ENCODE data around the gene TXK.

TXK gene

DNA sequence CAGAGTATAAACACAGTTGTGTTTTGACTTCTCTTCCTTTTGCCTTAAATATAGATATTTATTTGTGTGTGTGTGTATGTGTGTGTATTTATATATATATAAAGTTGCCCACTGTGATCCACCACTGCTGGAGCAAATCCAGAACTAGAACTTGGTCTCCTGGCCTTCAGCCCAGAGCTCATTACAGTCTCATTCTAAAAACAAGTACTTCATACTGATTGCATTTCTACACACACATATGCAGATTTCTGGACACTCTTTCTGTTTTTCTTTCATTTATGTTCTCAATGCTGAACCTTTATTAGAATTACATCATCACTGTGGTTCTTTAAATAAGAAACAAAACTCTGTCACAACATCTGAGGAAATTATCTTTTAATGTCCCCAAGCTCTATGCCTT lies 381 bp downstream of the TXK start:
- DNase-seq: no peak

DNA sequence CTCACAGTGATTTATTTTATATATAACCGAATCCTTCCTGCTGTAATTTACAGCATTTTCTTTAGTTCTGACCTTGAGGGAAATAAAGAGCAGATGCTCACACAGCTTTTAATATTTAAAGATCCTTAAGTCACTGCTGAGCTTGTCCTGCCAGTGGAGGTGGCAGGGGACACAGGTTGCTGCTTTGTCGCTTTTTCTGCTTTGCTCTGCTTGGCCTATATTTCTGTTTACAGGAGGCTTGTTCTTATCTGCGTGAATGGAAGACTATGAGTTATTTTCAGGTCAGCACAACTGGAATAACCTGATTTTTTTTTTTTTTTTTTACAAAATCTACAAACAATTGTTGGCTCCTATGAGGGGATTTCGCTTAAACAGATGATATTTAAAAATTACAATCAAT lies 2.3 kb downstream of the TXK start:
- no peak for DNase-seq

- no peak for DNase-seq
These were observed 4.0 kb downstream of the TXK start for GRCh38 chr4:48130100-48130499.

GRCh38 chr4:48129307-48130014 lies 4.6 kb downstream of the TXK start:
- DNase-seq: peak; percentile 58

DNA sequence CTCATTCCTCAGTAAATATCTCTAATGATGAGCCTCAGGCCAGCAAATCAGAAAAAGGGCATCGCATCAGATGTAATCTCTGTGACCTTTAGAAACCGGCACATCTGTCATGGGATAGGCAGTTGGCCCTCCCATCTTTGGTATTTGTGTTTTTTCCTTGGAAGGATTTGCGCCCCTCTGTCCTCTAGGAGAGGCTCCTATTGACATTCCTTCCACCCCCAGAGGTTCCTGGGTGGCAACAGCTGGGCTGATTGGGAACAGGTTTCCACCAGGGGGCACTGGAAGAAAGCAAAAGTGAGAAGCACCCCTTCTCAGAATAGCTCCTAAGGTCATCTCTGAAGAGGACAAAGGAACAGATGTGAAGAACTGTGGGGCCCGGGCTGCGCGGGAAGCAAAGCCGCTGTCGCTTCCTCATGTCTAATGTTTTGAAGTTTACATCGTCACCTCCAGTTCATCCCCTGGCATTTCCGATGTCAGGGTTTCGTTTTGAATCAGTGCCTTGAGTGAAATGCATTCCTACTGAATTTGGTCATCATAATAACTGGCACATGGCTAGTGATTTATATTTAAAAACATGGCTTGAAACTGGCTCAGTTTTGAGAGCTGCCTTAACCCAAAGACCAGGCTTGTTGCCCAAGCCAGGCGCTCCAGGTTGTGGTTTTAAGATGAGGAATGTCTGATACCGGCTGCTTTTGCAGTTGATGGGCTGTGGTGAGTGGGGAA lies 6.2 kb downstream of the TXK start:
- peak; percentile 93 for DNase-seq

GRCh38 chr4:48127231-48127630 lies 6.8 kb downstream of the TXK start:
- no peak for DNase-seq

DNA sequence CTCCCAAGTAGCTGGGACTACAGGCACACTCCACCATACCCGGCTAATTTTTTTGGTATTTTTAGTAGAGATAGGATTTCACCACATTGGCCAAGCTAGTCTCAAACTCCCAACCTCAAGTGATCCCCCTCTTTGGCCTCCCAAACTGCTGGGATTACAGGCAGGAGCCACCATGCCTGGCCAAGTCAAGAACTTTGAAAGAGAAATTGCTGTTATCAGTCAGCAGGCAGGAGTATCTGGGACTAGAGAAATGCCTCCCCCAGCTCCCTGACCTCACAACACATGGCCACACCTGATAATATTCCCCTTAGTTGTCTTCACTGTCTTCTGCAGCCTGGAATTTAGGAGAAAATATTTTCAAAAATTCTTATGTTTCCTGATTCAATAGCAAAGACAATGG lies 7.4 kb downstream of the TXK start:
- DNase-seq: no peak

GRCh38 chr4:48124870-48125269 lies 9.2 kb downstream of the TXK start:
- no peak for DNase-seq

GRCh38 chr4:48122756-48123155 lies 11.3 kb downstream of the TXK start:
- DNase-seq: no peak

DNA sequence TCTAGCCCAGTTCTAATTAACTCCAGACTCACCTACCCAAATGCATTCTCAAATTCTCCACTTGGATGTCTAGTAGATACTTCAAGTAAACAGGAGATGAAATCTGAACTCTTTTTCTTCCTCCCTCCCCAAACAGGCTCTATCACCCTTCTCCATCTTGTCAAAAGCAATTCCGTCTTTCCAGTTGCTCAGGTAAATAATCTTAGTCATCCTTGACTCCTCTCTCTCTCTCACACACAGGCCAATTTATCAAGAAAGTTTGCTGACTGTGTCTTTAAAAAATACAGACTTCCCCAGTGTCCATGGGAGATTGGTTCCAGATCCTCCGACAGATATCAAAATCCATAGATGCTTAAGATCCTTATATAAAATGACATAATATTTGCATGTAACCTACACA lies 12.9 kb downstream of the TXK start:
- no peak for DNase-seq

GRCh38 chr4:48120132-48120531 lies 13.9 kb downstream of the TXK start:
- DNase-seq: no peak

- DNase-seq: no peak
These were observed 14.4 kb downstream of the TXK start for GRCh38 chr4:48119646-48120045.

DNA sequence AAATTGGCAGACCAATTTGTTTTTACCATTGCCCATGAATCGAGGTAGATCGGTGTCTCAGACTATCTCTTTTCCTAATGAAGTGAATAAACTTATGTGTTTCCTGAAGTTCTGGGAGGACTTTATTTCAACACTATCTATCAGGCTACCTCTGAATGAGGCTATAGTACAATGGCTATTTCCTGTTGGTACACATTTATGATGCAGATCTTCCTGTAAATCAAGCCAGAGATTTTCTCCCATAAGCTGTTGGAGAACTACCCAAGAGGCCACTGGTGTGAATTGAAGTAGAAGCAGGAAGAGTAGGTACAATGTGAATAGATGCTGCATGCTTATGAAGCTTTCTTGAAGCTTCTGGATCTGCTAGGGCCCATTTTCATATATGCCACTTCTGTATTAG lies 16.0 kb downstream of the TXK start:
- DNase-seq: no peak

DNA sequence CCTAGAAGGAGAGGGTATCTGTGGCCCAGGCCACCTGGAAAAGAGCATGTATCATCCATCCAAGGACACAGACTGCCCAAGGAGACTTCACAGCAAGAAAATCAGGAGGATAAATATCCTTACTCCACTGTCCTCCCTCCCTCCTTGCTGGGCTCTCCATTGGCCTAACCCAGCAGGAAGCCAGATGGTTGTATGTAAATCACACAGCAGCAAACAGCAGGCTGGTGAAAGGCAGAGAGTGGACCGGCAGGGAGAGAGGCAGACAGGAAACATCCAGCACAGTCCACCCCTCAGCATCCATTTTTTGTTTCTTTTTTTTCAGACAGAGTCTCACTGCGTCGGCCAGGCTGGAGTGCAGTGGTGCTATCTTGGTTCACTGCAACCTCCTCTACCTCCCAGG lies 17.5 kb downstream of the TXK start:
- DNase-seq: no peak

DNA sequence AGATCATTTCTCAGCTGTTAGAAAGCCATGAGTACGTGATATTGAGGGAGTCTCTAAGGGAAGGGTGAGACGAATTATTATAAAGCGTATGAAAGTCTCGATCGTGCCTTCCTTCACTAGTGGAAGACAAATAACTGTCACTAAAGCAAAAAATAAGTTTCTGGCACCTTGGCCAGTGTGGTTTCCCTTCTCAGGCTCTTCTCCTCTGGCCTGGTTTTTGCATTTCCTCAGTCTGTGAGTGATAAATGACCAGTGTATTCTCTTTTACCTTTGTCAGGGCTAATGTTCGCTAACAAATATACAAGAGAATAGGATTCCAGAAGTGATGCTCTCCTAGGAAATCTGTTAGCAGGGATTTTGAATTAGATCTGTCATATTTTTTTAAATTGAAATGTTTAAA lies 19.6 kb downstream of the TXK start:
- DNase-seq: no peak

DNA sequence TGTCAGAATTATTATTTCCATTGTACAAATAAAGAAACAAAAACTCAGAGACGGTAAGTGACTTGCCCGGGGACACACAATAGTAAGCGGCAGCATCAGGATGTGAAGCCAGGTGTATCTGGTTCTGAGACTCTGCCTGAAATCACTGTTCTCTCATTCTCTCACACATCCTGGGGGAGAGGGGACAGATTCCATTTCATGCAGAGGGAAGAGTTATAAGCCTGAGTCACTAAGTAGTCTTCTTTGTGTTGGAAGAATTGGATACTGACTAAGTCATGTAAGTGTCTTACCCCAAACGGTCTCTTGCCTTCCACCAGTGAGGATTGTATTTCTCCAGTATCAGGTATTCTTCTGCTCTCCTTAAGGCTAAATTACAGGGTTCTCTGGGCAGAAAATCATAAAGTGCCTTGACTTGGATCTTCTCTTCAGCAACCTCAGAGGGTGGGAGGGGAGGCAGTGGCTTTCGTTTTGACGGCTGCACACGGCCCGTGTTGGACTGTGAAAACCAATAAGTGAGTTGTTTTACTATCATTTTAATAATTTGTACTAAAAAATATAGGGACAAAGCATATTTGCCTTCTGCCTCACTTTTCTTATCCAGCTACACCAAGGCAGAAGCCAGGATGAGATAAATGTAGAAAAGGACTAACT lies 21.9 kb downstream of the TXK start:
- DNase-seq: no peak

GRCh38 chr4:48110452-48110978 lies 23.5 kb downstream of the TXK start:
- DNase-seq: no peak

DNA sequence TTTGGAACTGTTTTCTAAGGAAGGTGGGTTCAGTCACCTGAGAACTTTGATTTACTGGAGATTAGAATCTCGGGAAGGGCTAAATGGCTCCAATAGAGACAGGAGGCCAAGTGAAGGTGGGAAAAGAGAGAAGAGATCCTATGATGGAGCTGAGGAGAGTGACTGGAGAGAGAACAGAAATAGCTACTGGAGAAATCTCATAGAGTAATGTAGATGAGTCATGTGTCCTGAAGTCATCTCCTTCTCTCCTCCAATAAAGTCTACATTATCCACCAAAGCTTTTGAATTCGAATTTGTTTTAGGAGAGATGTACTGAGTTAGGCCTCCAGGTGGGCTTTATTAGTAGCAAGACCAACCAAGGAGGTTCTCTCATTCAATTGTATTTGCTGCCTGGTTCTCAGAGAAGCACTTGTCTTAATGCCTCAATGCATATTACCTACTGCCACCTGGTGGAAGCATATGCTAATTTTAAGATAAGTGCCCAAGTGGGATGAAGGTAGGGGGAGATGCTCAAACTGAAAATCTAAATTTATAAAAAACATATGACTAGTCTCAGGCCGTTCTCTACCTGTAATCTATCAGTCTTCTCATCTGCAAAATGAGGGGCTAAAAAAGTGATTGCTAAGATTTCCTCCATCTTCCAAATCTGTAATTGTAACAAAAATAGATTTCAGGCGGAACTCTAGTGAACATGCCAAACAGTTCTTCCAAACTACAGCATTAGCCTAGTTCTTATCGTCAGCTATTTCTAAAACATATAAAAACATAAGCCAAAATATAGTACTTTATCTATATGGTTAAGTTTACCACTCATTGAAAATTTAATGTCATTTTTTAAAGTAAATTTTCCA lies 24.4 kb downstream of the TXK start:
- peak; percentile 59 for DNase-seq

GRCh38 chr4:48108309-48109073 lies 25.6 kb downstream of the TXK start:
- DNase-seq: no peak

GRCh38 chr4:48105230-48105629 lies 28.8 kb downstream of the TXK start:
- no peak for DNase-seq

DNA sequence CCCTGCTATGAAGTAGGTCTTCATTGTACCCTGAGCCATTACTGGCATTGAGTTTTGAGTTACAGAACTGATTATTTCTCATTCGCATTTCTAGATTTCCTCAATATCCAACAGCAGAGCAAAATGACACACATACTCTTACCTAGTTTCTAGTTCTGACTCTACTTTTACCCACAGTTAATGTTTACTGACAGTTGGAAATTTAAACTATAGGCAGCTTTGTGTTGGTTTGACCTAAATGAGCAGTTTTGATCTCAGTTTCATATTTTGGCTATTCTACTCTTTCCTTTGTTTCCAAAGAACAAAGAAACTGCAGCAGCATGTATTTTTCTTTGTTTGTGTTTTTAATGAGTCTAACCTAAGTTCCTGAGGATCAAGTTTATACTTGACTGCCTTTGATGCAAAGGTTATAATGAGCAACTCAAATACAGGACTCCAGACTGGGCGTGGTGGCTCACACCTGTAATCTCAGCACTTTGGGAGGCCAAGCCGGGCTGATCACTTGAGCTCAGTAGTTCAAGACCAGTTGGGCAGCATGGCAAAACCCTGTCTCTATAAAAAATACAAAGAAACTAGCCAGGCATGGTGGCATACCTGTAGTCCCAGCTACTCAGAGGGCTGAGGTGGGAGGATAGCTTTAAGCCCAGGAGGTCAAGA lies 30.4 kb downstream of the TXK start:
- peak; percentile 54 for DNase-seq

DNA sequence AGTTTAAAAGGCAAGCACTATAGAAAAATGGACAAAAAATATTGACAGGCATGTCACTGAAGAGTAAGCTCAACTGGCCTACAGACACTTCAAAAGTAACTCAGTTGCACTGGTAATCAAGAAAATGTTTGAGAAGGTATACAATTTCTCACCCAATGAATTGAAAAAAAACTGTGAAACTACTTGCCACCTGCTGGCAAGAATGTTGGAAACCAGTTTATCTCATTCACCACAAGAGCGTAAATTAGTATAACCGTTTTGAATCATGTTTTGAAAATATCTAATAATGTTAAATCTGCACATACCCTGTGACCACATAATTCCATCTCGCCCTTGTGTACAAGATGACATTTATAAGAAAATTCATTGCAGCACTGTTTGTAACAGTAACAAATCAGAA lies 31.7 kb downstream of the TXK start:
- peak; percentile 12 for DNase-seq

All from activated CD4-positive, alpha-beta T cell treated with anti-CD3 and anti-CD28 coated beads, Interleukin-2, amount 50 U/mL, for 16 hours (primary cell).